Stimulated activated naive CD4-positive, alpha-beta T cell treated with Interleukin-2 at 50 U/mL for 16 hours (primary cell): ENCODE results near the gene APOBEC3B.
A peak's percentile ranks its signal among the peaks of the same experiment; 100 is the strongest.
"Not testable (repeated sequence)": the region's sequence is repeated elsewhere in the genome, so short reads cannot be mapped to it uniquely, and the experiment has no call there.

ENCODE experiments used
- DNase-seq: peaks from one replicate; lab custom pipeline; 2025; lab: John Stamatoyannopoulos, UW

Gene APOBEC3B

GRCh38 chr22:38967451-38968450, 14.4 kb upstream of the APOBEC3B start:
- no peak for DNase-seq

GRCh38 chr22:38968801-38969200, 13.3 kb upstream of the APOBEC3B start:
- DNase-seq = no peak

GRCh38 chr22:38970551-38970950, 11.6 kb upstream of the APOBEC3B start:
- no peak for DNase-seq

GRCh38 chr22:38971202-38971601, 10.9 kb upstream of the APOBEC3B start:
- DNase-seq = no peak

GRCh38 chr22:38971791-38972190, 10.4 kb upstream of the APOBEC3B start:
- no peak for DNase-seq

- DNase-seq = no peak
These were observed 9.6 kb upstream of the APOBEC3B start for GRCh38 chr22:38972558-38972957.

GRCh38 chr22:38973289-38974169, 8.6 kb upstream of the APOBEC3B start:
- DNase-seq = peak; percentile 14

GRCh38 chr22:38974170-38974825, 7.8 kb upstream of the APOBEC3B start:
- no peak for DNase-seq

GRCh38 chr22:38974826-38975175, 7.3 kb upstream of the APOBEC3B start:
- DNase-seq = no peak

GRCh38 chr22:38977289-38977688, 4.9 kb upstream of the APOBEC3B start:
- DNase-seq = not testable (repeated sequence)

GRCh38 chr22:38980587-38980986, 1.6 kb upstream of the APOBEC3B start:
- not testable (repeated sequence) for DNase-seq

- DNase-seq = no peak
These were observed 849 bp upstream of the APOBEC3B start for GRCh38 chr22:38981005-38981991.

GRCh38 chr22:38984224-38984623, 2.1 kb downstream of the APOBEC3B start:
- no peak for DNase-seq

- peak; percentile 75 for DNase-seq
These were observed 2.9 kb downstream of the APOBEC3B start for GRCh38 chr22:38984784-38985757.

GRCh38 chr22:38986629-38987028, 4.5 kb downstream of the APOBEC3B start:
- no peak for DNase-seq

- DNase-seq = no peak
These were observed 5.2 kb downstream of the APOBEC3B start for GRCh38 chr22:38987171-38987895.

GRCh38 chr22:38989466-38989865, 7.3 kb downstream of the APOBEC3B start:
- no peak for DNase-seq

- not testable (repeated sequence) for DNase-seq
These were observed 10.8 kb downstream of the APOBEC3B start for GRCh38 chr22:38992871-38993371.

GRCh38 chr22:38996105-38996504, 14.0 kb downstream of the APOBEC3B start:
- DNase-seq = no peak
